Astrocyte (in vitro differentiated cells and primary cell): ENCODE measurements around the gene MAP1B. TPM values are rescaled to one million over a fixed set of nuclear protein-coding genes. Genes with fewer than 3 reads are reported as not detected.
A peak's percentile ranks its signal among the peaks of the same experiment; 100 is the strongest.

ENCODE experiments used
- DNase-seq: peaks from one replicate; pipeline ENCODE4 v3.0.0-alpha.2; 2010; ENCODE audit warnings: low read depth
- FAIRE-seq: peaks from 2 replicates; lab custom pipeline; 2011; peaks lifted over from hg19 to GRCh38; lab: Jason Lieb, UNC
- H2AFZ ChIP-seq: 2 replicates; pipeline ENCODE4 v1.6.0; 2012; ENCODE audit warnings: low read depth, low read length, inconsistent platforms
- H3K27ac ChIP-seq: 2 replicates; pipeline ENCODE4 v1.5.1; 2011; ENCODE audit warnings: low read depth, low read length, inconsistent platforms
- H3K27me3 ChIP-seq: 2 replicates; pipeline ENCODE4 v1.6.0; 2011; ENCODE audit warnings: low read length, inconsistent platforms; ENCODE audit not compliant: insufficient read depth
- H3K36me3 ChIP-seq: 2 replicates; pipeline ENCODE4 v1.5.1; 2011; ENCODE audit warnings: low read length, inconsistent platforms; ENCODE audit not compliant: insufficient read depth
- H3K4me1 ChIP-seq: 2 replicates; pipeline ENCODE4 v1.5.1; 2011; ENCODE audit warnings: low read length, inconsistent platforms; ENCODE audit not compliant: insufficient read depth
- H3K4me2 ChIP-seq: 2 replicates; pipeline ENCODE4 v1.6.0; 2012; ENCODE audit warnings: low read length, inconsistent platforms
- H3K4me3 ChIP-seq: 2 replicates; pipeline ENCODE4 v1.5.1; 2011; ENCODE audit warnings: low read depth, mild to moderate bottlenecking, low read length, inconsistent platforms; ENCODE audit not compliant: insufficient read depth
- H3K79me2 ChIP-seq: 2 replicates; pipeline ENCODE4 v1.6.0; 2012; ENCODE audit warnings: mild to moderate bottlenecking, low read length, inconsistent platforms; ENCODE audit not compliant: insufficient read depth
- H3K9ac ChIP-seq: 2 replicates; pipeline ENCODE4 v1.6.0; 2012; ENCODE audit warnings: mild to moderate bottlenecking, low read length, inconsistent platforms
- H3K9me3 ChIP-seq: 2 replicates; pipeline ENCODE4 v1.5.1; 2012; ENCODE audit warnings: low read depth, mild to moderate bottlenecking, low read length, inconsistent platforms; ENCODE audit not compliant: insufficient read depth
- H4K20me1 ChIP-seq: 2 replicates; pipeline ENCODE4 v1.6.0; 2012; ENCODE audit warnings: low read length, inconsistent platforms; ENCODE audit not compliant: insufficient read depth
- H3K27ac Mint-ChIP-seq: one replicate; pipeline ENCODE4 v1.8.0; 2021; ENCODE audit warnings: mild to moderate bottlenecking, mixed read lengths; ENCODE audit not compliant: unreplicated experiment
- H3K27me3 Mint-ChIP-seq: one replicate; pipeline ENCODE4 v1.8.0; 2021; ENCODE audit warnings: low read depth, mixed read lengths; ENCODE audit not compliant: unreplicated experiment
- H3K36me3 Mint-ChIP-seq: one replicate; pipeline ENCODE4 v1.8.0; 2021; ENCODE audit warnings: low read depth, mixed read lengths; ENCODE audit not compliant: unreplicated experiment
- H3K4me1 Mint-ChIP-seq: one replicate; pipeline ENCODE4 v1.8.0; 2021; ENCODE audit warnings: low read depth, mixed read lengths; ENCODE audit not compliant: unreplicated experiment
- H3K4me3 Mint-ChIP-seq: one replicate; pipeline ENCODE4 v1.8.0; 2021; ENCODE audit warnings: mild to moderate bottlenecking, moderate library complexity, mixed read lengths; ENCODE audit not compliant: unreplicated experiment
- H3K9me3 Mint-ChIP-seq: one replicate; pipeline ENCODE4 v1.8.0; 2021; ENCODE audit warnings: mild to moderate bottlenecking, mixed read lengths; ENCODE audit not compliant: unreplicated experiment
- CTCF ChIP-seq: IDR thresholded peaks from 2 replicates; pipeline ENCODE4 v1.5.1; 2011; ENCODE audit warnings: low read depth, mild to moderate bottlenecking, inconsistent platforms, low read length, moderate library complexity; ENCODE audit not compliant: insufficient read depth
- EZH2 ChIP-seq: IDR thresholded peaks from 2 replicates; pipeline ENCODE4 v1.6.1; 2012; ENCODE audit warnings: mild to moderate bottlenecking, low read length, inconsistent platforms; ENCODE audit not compliant: insufficient read depth
- total RNA-seq: library from RNA; stranded (reverse); gene quantifications from 2 replicates; pipeline ENCODE4 v1.2.1, GENCODE V29; 2021

The MAP1B gene
- total RNA-seq, 1 donor from 2014 or later = 476 TPM

- peak overlapping the region; percentile 79 for H3K27ac Mint-ChIP-seq
Measured at GRCh38 chr5:72208324-72208926, 101.2 kb downstream of the MAP1B start.

GRCh38 chr5:72209147-72210115, 102.2 kb downstream of the MAP1B start:
- H3K4me1 Mint-ChIP-seq = peaks cover 68% of the 10 kb centered on the region
- peak overlapping the region; percentile 0 for H3K4me2 ChIP-seq
- no peaks in the 10 kb centered on the region for H3K9me3 Mint-ChIP-seq
- H3K4me3 Mint-ChIP-seq = no peak overlapping the region
- no peak overlapping the region for H3K4me3 ChIP-seq
- no peaks in the 10 kb centered on the region for H3K9me3 ChIP-seq
- H3K27ac Mint-ChIP-seq = no peak overlapping the region
- H3K4me1 ChIP-seq = peaks cover 49% of the 10 kb centered on the region
- H3K27me3 ChIP-seq = no peaks in the 10 kb centered on the region
- H2AFZ ChIP-seq = no peak overlapping the region
- H3K36me3 ChIP-seq = peaks cover 23% of the 10 kb centered on the region
- FAIRE-seq = no peak
- no peak overlapping the region for H3K9ac ChIP-seq
- DNase-seq = peak; percentile 31
- H4K20me1 ChIP-seq = no peaks in the 10 kb centered on the region
- TF ChIP-seq CTCF = no peak
- TF ChIP-seq EZH2 = no peak
- H3K27me3 Mint-ChIP-seq = no peaks in the 10 kb centered on the region
- peaks cover 19% of the 10 kb centered on the region for H3K36me3 Mint-ChIP-seq
- peaks cover 3% of the 10 kb centered on the region for H3K79me2 ChIP-seq
- peak overlapping the region; percentile 96 for H3K27ac ChIP-seq

More at GRCh38 chr5:72208324-72208926, 101.2 kb downstream of the MAP1B start:
- Histone ChIP-seq H2AFZ (no peak overlapping the region), H3K79me2 (peaks cover 11% of the 10 kb centered on the region), H3K9ac (no peak overlapping the region), H4K20me1 (peaks cover 6% of the 10 kb centered on the region), H3K27me3 (no peaks in the 10 kb centered on the region), H3K27ac (no peak overlapping the region), H3K4me1 (peaks cover 55% of the 10 kb centered on the region), H3K36me3 (peaks cover 33% of the 10 kb centered on the region), H3K4me3 (no peak overlapping the region), H3K9me3 (no peaks in the 10 kb centered on the region), H3K4me2 (no peak overlapping the region)
- H3K9me3 Mint-ChIP-seq = no peaks in the 10 kb centered on the region
- no peak overlapping the region for H3K4me3 Mint-ChIP-seq
- H3K27me3 Mint-ChIP-seq = no peaks in the 10 kb centered on the region
- peaks cover 28% of the 10 kb centered on the region for H3K36me3 Mint-ChIP-seq
- TF ChIP-seq CTCF (no peak), EZH2 (no peak)
- FAIRE-seq = no peak
- DNase-seq = no peak
- H3K4me1 Mint-ChIP-seq = peaks cover 71% of the 10 kb centered on the region
